HG03196 (cell line): ENCODE results near the gene MYOZ1.
"Not testable (repeated sequence)": the region's sequence is repeated elsewhere in the genome, so short reads cannot be mapped to it uniquely, and the experiment has no call there.

ENCODE experiments used
- ATAC-seq: cut with Tn5 transposase; IDR thresholded peaks from one replicate; pipeline ENCODE4 v1.9.1; 2021; ENCODE audit not compliant: unreplicated experiment

MYOZ1 gene

DNA sequence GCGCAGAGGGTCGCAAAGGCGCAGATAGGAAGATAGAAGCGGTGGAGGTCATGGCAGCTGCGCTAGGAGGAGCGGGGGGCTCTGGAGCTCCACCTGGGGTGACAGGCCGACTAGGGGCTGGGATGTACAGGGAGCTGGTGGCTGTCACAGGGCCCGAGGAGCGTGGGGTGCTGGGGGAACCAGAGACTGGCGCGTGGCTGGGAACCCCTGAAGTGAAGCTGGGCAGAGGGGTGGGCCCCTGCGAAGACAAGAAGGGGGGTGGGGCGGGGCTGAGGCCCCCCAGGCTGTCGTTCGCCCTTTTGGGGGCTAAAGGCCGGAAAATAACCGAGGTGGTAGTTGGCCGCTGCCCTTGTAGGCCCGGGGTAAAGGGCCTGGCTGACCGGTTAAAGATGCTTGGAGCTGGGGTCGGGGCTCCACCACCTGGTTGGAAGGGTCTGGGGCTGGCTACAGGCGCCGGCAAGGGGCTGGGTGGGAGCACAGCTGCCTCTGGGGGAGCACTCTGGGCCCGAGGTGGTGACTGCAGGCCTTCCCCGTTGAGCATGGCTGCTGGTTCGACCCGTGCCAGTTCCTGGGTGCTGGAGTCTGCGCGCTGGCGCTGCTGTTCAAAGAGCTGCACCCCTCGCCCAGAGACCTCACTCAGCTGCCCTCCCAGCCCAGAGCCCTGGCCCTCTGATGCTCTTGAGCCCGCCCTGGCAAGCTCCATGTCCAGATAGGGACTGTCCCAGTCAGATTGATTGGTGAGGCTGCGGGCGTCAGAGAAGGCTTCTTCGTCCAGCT is 6.8 kb upstream of the MYOZ1 start:
- ATAC-seq: no peak

DNA sequence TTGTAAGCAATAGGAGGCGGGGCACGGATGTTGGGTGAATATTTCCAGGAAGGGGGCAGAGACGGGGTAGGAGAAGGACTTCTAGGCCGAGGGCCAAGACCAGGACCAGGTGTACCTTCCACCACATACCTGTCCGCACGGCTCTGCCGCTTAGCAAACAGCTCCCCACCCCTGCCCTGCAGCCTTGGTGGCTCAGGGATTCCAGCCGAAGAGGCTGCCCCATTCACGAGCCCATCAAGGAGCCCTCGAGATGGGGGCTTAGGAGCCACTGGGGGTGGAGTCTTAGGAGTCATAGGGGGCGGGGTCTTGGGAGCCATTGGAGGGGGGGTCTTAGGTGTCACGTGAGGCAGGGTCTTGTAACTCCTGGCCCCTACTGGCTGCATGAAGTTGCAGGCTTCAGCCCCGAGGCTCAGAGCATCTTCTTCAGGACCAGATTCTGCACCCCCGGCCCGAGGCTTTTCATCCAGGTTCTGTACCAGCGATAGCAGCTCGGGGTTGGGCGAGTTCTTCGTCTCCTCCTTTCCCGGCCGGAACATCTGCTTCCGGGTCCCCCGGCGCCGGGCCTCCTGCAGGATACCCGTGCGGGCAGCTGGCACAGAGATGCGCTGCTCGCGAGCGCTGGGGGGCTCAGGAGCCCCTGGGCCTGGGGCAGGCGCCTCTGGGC is 6.1 kb upstream of the MYOZ1 start:
- no peak for ATAC-seq

DNA sequence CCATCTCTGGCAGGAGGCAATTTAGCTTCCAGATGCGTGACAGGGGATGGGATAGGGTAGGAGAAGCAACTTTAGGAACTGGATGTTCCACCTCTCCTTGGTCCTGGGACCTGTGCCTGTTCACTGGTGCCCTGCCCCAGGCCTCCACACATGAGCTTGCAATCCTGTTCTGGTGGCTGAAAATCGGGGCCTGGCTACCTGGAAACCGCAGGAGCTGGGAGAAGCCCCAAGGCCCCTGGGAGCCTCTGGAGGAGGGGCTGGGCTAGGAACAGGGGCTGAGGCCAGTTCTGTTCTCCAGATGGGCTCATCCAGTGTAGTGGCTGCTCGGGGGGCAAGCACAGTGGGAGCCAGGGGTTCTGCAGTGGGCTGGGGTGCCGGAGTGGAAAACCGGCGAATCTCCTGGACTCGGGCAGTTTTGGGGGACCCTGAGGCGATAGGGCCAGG is 5.3 kb upstream of the MYOZ1 start:
- no peak for ATAC-seq

DNA sequence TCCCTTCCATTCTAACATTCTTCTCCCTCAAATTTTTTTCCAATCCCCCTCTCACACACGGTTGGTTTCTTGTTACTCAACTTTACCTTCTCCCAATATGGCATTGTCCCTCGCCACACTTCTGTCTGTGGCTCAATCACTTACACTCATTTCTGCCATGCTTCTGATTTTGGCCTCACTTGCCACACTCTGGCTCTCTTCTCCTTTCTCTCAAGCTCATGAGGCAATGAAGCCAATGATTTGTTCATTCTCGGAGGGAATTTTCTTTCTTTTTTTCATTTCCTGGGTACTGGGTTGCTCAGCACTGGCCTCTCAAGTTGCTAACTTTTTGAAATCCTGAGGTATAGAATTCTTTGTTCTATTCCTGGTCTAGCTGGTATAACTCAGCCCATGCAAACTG is 4.0 kb upstream of the MYOZ1 start:
- ATAC-seq: no peak

DNA sequence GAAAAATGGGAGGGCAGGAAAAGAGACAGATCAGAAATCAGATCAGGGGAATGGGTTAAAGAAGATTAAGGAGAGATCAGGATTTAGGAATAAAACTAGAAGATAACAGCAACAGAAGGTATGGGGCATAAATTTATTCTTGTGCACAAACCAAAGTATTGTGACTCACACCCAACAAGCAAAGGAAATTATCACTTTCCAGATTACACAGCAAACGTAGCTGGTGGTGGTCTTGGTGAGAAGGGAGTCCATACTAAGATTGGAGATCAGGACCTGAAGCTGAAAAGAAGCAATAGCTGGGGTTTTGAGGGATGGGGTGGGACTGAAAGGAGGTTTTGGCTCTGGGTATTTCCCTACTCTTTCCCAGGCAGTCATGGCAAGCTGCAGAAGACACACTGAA is 3.5 kb upstream of the MYOZ1 start:
- no peak for ATAC-seq

DNA sequence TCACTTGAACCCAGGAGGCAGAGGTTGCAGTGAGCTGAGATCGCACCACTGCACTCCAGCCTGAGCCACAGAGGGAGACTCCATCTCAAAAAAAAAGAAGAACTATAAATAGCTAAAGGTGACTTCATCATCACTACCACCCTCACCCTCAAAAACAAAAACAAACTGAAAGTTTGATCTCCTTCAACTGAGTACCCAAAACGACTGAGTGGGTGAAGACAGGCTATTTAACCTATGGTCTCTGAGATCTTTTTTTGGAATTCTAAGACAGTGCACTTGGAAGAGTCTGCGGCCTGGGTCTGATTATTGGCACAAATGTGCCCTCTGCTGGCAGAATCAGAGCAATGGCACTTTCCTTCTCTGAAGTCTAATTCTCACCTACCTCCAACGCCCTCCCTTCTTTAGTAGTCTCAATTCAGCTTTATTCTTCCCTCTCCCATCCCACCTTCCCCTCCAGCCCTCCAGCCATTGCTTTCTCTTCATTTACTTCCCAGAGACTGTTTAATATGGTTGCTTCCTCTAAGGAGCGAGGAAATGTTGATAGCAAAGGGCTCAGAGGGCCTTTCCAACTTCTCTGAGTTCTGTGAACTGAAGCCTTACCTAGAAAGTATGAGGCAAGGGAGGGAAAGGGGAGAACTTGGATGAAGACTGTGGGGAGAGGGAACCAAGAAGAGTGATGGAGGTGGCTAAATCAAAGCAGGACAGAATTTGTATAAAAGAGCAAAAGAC is 2.9 kb upstream of the MYOZ1 start:
- ATAC-seq: no peak

DNA sequence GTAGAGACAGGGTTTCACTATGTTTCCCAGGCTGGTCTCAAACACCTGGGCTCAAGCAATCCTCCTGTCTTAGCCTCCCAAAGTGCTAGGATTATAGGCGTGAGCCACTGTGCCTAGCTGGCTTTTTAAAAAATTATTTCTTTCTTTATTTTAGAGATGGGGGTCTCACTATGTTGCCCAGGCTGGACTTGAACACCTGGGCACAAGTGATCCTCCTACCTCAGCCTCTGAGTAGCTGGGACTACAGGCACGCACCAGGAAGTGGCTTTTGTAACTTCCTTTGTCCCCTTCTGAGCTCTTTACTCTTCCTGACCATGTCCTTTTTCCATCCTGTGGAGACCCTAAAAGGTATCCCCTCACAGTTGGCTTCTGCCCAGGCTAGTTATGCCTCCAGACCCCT is 2.1 kb upstream of the MYOZ1 start:
- no peak for ATAC-seq

DNA sequence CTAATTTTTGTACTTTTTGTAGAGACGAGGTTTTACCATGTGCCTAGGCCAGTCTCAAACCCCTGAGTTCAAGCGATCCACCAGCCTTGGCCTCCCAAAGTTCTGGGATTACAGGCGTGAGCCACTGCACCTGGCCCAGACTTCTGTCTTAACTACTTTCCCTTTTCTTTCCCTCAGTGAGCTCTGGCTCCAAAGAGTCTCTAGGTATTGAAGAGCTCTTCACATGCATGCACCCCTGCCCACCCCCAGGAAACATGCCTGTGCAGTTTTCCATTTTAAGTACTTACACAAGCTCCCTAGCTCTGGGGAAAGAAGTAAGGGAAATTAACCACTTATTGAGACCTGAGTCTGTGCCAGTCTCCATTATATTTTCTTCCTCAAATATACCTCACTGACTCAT is 2.0 kb downstream of the MYOZ1 start:
- ATAC-seq: no peak

DNA sequence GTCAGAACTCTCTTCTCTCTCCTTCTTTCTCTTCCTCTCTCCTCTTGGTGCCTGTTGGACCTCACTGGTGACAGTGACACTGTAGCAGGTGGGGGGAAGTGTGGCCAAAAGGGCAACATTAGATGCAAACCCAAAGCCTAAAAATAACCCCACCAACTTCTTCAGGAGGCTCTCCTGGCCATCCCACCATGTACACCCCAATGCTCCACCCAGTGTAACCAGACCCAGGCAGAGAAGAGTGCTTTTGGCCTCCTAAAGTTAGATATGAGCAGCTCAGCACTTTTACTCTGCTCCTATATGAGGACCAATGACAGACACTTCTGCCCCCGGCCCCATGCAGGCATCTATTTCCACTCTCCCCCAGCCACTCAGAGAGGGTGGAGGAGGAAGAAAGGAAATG is 5.5 kb downstream of the MYOZ1 start:
- ATAC-seq: no peak

DNA sequence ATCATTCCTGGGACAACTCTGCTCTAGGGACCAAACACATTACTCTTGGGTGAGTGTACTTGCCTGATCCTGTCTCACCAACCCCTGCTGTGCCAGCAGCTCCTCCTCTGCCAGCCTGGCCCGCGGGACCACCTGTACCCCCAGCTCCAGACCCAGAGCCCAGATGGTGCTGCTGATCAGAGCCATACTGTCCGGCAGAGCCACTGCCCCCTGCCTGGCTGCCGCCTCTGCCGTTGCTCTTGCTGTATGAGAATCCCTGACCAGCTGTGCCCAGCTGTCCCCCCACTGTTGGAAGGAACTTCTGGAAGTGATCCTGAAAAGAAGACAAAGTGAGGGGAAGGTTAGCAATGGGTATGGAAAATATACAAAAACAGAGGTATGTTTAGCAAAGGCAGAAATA is 6.9 kb downstream of the MYOZ1 start:
- no peak for ATAC-seq

DNA sequence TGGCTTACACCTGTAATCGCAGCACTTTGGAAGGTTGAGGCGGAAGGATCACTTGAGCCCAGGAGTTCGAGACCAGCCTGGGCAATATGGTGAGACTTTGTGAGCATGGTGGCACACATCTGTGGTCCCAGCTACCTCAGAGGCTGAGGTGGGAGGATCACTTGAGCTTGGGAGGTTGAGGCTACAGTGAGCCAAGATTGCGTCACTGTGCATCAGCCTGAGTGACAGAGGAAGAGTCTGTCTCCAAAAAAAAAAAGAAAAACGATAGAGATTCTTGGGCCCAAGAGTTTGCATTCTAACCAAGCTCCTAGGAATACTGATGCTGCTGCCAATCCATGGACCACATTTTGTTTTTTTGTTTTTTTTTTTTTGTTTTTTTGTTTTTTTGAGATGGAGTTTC is 12.1 kb downstream of the MYOZ1 start:
- no peak for ATAC-seq

DNA sequence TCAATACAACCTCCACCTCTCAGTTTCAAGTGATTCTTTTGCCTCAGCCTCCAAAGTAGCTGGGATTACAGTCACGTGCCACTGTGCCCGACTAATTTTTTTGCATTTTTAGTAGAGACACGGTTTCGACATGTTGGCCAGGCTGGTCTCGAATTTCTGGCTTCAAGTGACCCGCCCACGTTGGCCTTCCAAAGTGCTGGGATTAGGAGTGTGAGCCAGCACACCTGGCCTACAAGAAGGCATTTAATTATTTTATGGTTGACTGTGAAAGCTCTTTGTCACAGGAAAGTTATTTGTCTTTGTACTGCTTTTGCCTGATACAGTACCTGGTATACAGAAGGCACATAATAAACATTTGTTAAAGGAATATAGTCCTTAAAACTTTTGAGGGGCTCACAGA is 12.9 kb downstream of the MYOZ1 start:
- ATAC-seq: no peak

DNA sequence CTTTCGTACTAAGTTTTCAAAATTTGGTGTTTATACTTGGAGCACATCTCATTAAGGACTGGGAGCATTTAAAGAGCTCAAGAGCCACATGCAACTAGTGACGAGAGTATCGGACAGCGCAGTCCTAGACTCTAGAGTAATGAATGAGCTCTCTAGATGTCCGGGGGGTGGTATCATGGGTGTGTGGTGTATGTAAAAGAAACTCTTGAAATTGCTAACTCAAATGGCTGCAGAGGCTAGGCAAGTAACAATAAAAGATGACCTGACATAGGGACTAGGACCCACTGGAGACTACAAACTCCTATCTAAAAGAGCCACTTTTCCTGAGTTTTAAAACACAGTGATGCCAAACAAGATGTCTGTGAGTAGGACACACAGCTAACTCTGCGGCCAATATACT is 14.0 kb downstream of the MYOZ1 start:
- ATAC-seq: no peak

DNA sequence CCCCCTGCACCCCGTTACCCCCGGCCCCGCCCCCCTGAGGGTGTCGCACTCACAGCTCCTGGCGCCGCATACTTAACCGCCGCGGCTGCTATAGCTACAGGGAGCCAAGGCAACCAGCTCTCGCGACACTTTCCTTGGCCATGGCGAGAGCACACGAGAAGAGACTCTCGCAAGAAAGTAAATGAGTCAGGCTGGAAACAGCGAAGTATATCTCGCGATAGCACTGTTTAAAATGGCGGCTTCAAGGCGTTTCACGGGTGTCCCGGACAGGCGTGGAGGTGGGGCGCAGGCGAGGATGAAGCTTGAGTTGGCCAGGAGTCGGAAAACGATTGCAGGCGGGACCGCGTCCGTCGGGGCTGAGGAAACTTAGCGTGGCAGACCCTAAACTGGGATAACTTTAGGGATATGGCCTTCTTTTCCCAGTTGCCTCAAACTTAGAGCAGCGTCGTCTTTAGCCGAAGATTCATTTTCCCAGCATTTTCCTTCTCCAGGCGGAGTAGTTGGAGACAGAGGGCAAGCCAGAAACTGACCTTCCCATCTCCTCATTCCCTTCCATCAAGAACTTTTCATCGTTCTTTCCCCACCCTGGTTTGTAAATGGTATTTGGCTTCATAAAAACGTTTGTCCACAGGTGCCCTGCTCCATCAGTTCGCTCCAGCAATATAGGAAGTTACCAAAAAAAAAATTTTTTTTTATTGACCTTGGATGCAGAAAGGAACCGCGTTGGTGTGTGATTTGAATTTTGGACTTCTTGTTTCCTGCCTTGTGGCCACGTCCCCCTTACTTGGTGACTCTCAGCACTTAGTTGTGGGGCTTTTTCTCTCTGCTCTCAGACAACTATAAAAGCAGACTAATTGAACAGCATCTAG is 15.2 kb downstream of the MYOZ1 start:
- peak; percentile 96 for ATAC-seq

DNA sequence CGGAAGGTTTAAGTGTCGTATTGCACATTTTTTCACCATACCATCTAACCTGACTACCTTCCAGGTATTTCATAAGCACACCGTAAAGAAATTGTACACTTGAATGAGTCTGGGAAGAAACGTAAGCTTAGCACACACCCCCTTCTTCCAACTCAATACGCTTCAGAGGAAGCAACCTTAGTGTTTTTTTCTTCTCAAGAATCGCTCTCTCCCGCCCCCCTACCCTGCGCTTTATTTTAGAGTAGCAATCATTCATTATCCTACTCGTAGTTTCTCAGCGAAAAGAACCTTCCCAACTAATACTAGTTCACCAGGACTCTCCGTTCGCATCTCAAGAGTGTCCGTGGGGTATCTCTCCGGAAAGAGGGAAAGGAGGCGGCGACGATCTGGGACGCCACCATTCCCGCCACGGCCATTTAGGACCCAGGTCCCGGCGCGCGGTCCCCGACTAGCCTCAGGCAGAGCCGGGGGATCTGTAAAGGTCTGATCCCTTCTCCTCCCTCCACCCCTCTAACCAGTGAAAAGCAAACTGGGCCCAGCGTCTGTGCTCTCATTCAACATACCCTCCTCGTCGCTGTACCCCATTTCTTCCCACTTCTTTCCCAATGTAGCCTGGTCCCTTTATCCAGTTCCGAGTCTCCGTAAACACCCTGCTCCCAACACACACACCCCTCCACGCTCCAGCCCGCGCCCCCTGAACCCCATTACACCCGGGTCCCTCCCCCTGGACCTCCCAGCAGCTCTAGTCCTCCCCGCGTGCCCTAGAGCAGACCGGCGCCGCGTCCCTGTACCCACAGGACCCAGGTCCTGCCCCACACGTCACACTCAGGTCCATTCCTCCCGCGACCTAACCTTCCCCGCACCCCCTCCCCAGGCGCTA is 16.0 kb downstream of the MYOZ1 start:
- peak; percentile 12 for ATAC-seq

DNA sequence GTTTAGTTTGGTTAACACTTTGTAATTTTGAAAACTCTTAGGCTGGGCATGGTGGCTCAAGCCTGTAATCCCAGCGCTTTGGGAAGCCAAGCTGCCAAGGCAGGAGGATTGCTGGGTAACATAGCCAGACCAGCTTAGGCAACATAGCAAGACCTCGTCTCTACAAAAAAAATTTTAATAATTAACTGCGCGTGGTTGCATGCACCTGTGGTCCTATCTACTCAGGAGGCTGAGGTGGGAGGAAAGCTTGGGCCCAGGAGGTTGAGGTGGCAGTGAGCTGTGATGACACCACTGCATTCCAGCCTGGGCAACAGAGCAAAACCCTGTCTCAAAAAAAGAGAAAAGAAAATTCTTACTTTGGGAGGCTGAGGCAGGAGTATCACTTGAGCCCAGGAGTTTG is 18.2 kb downstream of the MYOZ1 start:
- no peak for ATAC-seq

DNA sequence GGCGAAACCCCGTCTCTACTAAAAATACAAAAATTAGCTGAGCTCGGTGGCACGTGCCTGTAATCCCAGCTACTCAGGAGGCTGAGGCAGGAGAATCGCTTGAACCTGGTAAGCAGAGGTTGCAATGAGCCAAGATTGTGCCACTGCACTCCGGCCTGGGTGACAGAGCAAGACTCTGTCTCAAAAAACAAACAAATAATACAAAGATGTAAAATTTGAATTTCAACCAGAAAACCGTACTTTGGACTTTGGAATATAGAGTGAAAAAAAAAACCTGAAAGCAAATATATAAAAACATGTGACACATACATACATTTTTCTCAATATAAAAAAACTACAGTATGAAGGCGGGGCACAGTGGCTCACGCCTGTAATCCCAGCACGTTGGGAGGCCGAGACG is 20.3 kb downstream of the MYOZ1 start:
- not testable (repeated sequence) for ATAC-seq

DNA sequence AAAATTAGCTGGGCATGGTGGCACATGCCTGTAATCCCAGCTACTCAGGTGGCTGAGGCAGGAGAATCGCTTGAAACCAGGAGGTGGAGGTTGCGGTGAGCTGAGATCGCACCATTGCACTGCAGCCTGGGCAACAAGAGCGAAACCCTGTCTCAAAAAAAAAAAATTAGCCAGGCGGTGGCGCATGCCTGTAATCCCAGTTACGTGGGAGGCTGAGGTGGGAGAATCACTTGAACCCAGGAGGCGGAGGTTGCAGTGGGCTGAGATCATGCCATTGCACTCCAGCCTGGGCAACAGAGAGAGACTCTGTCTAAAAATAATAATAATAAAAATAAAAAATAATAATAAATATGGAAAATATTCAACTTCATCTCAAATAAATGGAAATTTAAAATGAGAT is 24.1 kb downstream of the MYOZ1 start:
- not testable (repeated sequence) for ATAC-seq

DNA sequence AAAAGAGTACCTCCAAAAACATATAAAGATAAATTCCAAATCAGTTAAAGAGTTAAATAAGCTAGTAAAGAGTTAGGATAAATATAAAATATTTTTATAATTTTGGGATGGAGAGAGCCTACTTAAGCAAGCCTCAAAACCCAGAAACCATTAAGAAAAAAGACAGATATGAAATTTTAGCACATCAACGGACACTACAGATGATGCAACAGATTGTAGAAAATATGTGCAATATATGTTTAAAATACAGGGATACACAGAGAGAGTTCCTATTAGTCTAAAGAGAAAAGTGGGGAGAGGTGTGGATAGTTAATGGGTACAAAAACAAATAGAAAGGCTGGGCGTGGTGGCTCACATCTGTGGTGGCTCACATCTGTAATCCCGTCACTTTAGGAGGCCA is 26.6 kb downstream of the MYOZ1 start:
- ATAC-seq: no peak

DNA sequence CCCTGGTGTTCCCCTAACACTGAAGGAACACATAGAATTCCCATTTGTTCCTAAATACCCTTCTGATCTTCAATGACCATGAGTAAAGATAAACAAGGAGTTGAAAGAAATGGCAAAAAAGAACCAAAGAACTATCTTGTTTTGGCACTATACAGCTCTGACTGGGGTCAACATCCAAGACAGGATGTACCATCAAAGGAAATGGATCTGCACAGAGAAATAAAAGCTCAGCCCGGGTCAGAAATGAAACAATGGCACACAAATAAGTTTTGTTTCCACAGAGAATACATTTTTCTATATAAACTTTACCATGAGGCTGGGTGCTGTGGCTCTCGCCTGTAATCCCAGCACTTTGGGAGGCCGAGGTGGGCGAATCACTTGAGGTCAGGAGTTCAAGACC is 32.2 kb downstream of the MYOZ1 start:
- no peak for ATAC-seq
